ENCODE results near the gene ATP8B4. TPM values are rescaled to one million over a fixed set of nuclear protein-coding genes. Genes with fewer than 3 reads are reported as not detected.
A peak's percentile ranks its signal among the peaks of the same experiment; 100 is the strongest.

ATP8B4 gene
- total RNA-seq, 1 donor from 2014 or later = 9.0 TPM

DNA sequence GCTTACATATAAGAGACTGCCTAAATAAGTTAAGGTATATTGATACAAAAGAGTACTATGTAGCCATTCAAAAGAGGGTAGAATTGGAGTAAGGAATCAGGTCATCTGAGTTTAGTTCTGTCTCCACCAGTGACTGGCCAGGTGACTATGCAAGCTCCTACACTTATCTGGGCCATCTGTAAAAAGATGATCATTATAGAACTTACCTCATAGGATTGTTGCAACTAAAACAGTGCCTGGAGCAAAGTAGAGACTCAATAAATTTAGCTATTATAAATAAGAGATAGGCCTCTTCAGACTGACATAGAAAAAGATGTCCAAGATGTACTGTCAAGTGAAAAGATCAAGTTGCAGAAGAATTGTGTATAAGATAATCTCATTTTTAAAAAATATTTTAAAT is 1.7 kb upstream of the ATP8B4 start:
- ATAC-seq = no peak
- Histone ChIP-seq H3K36me3 (no peaks in the 10 kb centered on the region), H3K4me1 (no peaks in the 10 kb centered on the region), H3K9me3 (peaks cover 4% of the 10 kb centered on the region), H3K27me3 (ENCODE audit: low read depth) (no peaks in the 10 kb centered on the region), H3K4me3 (no peak overlapping the region), H3K27ac (no peak overlapping the region)
- TF ChIP-seq, protein P1, sequence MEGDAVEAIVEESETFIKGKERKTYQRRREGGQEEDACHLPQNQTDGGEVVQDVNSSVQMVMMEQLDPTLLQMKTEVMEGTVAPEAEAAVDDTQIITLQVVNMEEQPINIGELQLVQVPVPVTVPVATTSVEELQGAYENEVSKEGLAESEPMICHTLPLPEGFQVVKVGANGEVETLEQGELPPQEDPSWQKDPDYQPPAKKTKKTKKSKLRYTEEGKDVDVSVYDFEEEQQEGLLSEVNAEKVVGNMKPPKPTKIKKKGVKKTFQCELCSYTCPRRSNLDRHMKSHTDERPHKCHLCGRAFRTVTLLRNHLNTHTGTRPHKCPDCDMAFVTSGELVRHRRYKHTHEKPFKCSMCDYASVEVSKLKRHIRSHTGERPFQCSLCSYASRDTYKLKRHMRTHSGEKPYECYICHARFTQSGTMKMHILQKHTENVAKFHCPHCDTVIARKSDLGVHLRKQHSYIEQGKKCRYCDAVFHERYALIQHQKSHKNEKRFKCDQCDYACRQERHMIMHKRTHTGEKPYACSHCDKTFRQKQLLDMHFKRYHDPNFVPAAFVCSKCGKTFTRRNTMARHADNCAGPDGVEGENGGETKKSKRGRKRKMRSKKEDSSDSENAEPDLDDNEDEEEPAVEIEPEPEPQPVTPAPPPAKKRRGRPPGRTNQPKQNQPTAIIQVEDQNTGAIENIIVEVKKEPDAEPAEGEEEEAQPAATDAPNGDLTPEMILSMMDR (IDR thresholded peaks at IDR 0.05) = no peak
- intact Hi-C loops (cut with DNase I) = no loop called here
- DNase-seq = no peak

DNA sequence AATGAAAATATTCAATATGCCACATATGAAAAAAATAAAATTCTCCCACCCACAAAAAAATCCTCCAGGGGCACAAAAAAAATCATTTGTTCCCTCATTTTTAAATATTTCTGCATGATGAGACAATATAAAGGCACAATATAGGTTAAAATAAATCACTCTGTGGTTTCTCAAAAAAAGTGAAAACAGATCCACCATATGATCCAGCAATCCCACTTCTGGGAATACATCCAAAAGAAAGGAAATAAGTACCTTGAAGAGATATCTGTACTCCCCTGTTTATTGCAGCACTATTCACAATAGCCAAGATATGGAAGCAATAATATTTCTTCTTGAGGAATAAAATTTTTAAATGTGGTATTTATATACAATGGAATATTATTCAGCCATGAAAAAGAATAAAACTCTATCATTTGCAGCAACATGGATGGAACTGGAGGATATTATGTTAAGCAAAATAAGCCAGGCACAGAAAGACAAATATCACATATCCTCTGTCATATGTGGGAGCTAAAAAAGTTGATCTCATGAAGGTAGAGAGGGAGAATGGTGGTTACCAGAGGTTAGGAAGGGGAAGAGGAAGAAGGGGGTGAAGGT is 1.5 kb downstream of the ATP8B4 start:
- peaks cover under 1% of the 10 kb centered on the region for H3K4me1 ChIP-seq
- DNase-seq = no peak
- no peak overlapping the region for H3K4me3 ChIP-seq
- H3K36me3 ChIP-seq = no peaks in the 10 kb centered on the region
- TF ChIP-seq, protein P1 (IDR thresholded peaks at IDR 0.05) = no peak
- no peaks in the 10 kb centered on the region for H3K9me3 ChIP-seq
- intact Hi-C loops (cut with DNase I) = no loop called here
- H3K27ac ChIP-seq = no peak overlapping the region
- no peak for ATAC-seq
- H3K27me3 ChIP-seq (ENCODE audit: low read depth) = no peaks in the 10 kb centered on the region

DNA sequence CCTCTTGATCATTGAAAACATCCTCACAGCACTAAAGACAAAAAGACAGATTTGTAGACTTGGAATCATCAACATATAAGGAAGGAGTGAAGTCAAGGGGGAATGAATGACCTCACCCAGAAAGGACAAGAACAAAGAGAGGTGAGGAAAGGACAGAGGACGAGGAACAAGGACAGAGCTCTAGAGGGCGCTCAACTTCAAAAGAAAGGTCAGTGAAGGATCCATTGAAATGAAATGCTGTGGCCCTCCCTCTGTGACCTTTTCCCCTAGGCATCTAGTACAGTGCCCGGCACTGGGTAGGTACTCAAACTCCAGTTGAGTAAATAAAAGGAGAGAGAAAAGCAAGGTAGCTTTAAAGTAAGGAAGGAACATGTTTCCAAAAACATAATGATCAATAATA is 2.6 kb downstream of the ATP8B4 start:
- Histone ChIP-seq H3K4me1 (peaks cover 6% of the 10 kb centered on the region), H3K9me3 (no peaks in the 10 kb centered on the region), H3K4me3 (no peak overlapping the region), H3K27ac (no peak overlapping the region), H3K36me3 (no peaks in the 10 kb centered on the region), H3K27me3 (ENCODE audit: low read depth) (no peaks in the 10 kb centered on the region)
- DNase-seq (no peak), ATAC-seq (peak; percentile 34 to 45)
- TF ChIP-seq, protein P1 (IDR thresholded peaks at IDR 0.05) = peak; percentile 25
- intact Hi-C loops (cut with DNase I) = no loop called here

DNA sequence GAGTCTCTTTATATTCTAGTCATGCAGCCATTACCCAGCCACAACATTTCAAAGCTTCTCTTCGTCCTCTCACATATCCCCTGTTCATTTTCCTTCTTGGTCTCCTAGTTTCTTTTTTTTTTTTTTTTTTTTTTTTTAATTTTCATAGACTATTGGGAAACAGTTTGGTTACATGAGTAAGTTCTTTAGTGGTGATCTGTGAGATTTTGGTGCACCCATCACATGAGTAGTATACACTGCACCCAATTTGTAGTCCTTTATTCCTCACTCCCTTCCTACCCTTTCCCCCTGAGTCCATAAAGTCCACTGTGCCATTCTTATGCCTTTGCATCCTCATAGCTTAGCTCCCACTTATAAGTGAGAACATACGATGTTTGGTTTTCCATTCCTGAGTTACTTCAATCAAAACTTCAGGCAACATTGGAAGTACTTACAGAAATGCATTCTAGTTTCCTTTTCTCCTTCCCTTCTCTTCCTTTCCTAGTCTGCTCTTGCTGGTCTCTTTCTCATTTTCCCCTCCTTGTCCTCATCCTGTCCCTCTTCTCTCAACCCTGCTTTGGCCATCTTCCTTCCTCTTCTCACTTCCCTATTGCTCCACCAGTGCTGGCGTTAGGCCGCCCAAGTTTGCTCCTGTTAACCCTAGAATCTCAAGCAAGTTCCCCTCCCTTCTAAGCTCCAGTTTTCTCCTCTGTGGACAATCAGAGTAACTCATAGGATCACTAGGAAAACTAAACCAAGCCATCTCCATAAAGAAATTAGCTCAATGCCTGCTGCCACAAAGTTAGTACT is 4.8 kb downstream of the ATP8B4 start:
- DNase-seq = peak; percentile 72
- no peak overlapping the region for H3K4me3 ChIP-seq
- peaks cover 9% of the 10 kb centered on the region for H3K4me1 ChIP-seq
- TF ChIP-seq, protein P1 (IDR thresholded peaks at IDR 0.05) = no peak
- H3K27me3 ChIP-seq (ENCODE audit: low read depth) = no peaks in the 10 kb centered on the region
- H3K9me3 ChIP-seq = no peaks in the 10 kb centered on the region
- no peaks in the 10 kb centered on the region for H3K36me3 ChIP-seq
- intact Hi-C loops (cut with DNase I) = no loop called here
- H3K27ac ChIP-seq = peak overlapping the region; percentile 64
- peak; percentile 78 for ATAC-seq

DNA sequence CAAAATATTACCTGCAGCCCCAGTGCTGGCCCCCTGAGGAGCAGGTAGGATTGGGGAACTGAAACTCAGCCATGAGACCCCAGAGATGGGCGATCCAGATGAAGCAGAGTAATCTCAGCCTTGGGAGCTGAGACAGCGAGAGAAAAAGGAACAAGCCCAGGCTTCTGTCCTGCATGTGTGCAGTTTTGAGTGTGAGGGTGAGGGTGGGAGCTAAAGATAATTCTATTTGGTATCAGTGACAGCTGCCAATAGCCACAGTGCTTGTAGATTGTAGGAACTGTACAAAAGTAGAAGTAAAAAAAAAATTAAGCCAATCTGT is 5.9 kb downstream of the ATP8B4 start:
- H3K4me3 ChIP-seq = peak overlapping the region; percentile 17
- DNase-seq (no peak), ATAC-seq (peak in 1 of 2 donors; percentile 44)
- H3K9me3 ChIP-seq = no peaks in the 10 kb centered on the region
- no peaks in the 10 kb centered on the region for H3K36me3 ChIP-seq
- peak overlapping the region; percentile 64 for H3K27ac ChIP-seq
- H3K4me1 ChIP-seq = peaks cover 15% of the 10 kb centered on the region
- intact Hi-C loops (cut with DNase I) = no loop called here
- TF ChIP-seq, protein P1 (IDR thresholded peaks at IDR 0.05) = no peak
- H3K27me3 ChIP-seq (ENCODE audit: low read depth) = no peaks in the 10 kb centered on the region

Measured in lower lobe of right lung (tissue), 2 donors.